Coronary artery (tissue), 2 donors: ENCODE measurements around the gene SOWAHD.
"Not testable (repeated sequence)": the region's sequence is repeated elsewhere in the genome, so short reads cannot be mapped to it uniquely, and the experiment has no call there.

Experiments
- DNase-seq: peaks from one replicate; pipeline ENCODE4 v3.0.0-alpha.2; 2017; ENCODE audit warnings: low spot score
- H3K27ac ChIP-seq, 2 donors: fragments of 200-600 bp; sonication (generic); one replicate each; pipeline ENCODE4 v1.5.1; 2016 to 2019
- H3K4me3 ChIP-seq: fragments of 200-600 bp; sonication (generic); 2 replicates; pipeline ENCODE4 v1.5.1; 2016; ENCODE audit warnings: mild to moderate bottlenecking, moderate library complexity
- CTCF ChIP-seq: fragments of 200-600 bp; sonication (generic); IDR thresholded peaks from one replicate; pipeline ENCODE4 v1.5.1; 2019; ENCODE audit warnings: antibody characterized with exemption

The SOWAHD gene

GRCh38 chrX:119758731-119759247, 401 bp downstream of the SOWAHD start:
- H3K4me3 ChIP-seq: peak overlapping the region; percentile 72
- DNase-seq: no peak
- peak overlapping the region in 1 of 2 donors; percentile 40 for H3K27ac ChIP-seq
- no peak for TF ChIP-seq CTCF

DNA sequence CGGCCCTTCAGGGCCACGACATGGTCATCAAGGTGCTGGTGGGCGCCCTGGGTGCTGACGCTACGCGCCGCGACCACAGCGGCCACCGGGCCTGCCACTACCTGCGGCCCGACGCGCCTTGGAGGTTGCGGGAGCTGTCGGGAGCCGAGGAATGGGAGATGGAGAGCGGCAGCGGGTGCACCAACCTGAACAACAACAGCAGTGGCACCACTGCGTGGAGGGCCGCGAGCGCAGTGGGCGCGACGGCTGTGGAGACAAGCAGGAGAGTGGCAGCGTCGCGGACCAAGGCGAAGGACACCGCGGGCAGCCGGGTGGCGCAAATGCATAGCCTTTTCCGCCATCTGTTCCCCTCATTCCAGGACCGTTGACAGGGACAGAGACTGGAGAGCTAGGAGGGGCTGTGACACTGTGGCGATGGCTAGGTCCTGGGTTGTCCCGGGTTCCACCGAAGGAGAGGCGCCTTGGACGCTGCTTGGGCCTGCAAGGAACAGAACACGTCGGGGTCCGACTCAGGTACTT, 919 bp downstream of the SOWAHD start:
- Histone ChIP-seq H3K4me3 (peak overlapping the region; percentile 72), H3K27ac (no peak overlapping the region)
- TF ChIP-seq CTCF: no peak
- DNase-seq: no peak

DNA sequence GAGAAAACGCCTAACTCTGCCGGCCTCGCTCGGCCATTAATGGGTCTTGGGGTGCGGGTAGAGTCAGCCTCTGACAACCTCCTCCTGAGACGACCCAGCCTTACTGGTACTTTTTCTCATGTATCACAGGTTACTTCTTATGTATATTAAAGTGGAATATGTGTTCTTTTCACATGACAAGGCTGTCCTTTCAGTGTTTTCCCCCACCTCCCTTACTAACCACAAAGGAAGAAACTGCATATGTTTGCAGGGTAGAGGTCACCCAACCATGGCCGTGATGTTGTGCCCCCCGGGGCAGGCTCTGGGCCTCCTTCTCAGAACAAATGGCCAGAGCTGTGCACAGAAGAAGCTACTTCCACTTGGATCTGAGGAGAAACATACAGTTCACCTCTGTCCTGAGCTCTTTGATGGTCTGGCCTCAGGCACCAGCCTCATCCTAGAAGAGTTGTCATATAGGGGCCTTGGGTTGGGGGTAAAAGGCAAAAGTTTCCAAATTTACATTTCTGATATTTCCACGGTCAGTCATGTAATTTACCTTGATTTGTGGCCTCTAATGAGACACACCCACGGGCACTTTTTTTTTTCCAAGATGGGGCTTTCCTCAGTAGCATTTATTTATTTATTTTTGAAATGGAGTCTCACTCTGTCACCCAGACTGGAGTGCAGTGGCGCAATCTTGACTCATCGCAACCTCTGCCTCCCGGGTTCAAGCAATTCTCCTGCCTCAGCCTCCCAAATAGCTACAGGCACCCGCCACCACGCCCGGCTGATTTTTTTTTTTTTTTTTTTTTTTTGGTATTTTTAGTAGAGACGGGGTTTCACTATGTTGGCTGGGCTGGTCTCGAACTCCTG, 1.9 kb downstream of the SOWAHD start:
- Histone ChIP-seq H3K27ac (no peak overlapping the region), H3K4me3 (no peak overlapping the region)
- no peak for DNase-seq

GRCh38 chrX:119762718-119763117, 4.3 kb downstream of the SOWAHD start:
- Histone ChIP-seq H3K27ac (no peak overlapping the region), H3K4me3 (no peak overlapping the region)
- TF ChIP-seq CTCF: no peak
- DNase-seq: no peak

More for the DNA sequence above, 1.9 kb downstream of the SOWAHD start:
- no peak for TF ChIP-seq CTCF

DNA sequence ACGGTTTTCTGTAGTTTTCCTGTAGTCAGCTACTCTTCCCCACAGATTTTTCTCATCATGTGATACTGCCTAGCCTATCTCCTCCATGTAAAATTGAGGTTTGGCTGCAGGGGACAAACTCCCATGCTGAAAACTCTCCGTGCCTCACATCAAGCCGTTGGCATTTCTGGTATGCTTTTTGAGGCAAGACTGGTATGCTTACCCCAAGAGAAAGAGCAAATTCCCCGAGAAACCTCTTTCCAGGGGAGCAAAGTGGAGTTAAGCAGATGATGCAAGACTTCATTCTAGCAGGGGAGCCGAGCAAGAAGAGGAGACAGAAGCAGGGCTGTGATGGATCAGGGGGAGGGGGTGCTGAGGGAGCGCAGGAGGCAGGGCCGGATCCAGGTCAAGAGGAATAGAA, 4.8 kb downstream of the SOWAHD start:
- no peak overlapping the region for H3K4me3 ChIP-seq
- no peak for TF ChIP-seq CTCF
- H3K27ac ChIP-seq: no peak overlapping the region
- DNase-seq: no peak

DNA sequence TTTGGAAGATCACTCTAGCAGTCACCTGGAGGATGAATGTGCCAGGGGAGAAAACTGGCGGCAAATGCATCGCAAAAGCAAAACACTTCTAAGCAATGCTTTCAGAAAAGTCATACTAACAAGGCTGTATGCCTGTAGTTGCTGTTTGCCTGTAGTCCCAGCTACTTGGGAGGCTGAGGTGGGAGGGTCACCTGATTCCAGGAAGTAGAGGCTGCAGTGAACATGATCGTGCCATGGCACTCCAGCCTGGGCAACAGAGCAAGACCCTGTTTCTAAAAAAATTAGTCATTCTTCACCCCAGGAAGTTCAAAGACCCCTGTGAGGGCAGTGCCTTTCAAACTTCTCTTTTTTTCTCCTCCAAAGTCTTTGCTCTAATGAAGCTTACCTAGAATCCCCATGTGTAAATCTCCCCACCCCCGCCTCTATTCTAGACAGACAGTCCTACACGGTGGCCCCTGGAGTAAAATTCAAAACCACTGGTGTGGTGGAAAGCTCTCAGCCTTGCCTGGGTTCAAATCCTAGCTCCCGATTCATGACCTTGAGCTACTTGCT, 5.5 kb downstream of the SOWAHD start:
- Histone ChIP-seq H3K4me3 (no peak overlapping the region), H3K27ac (no peak overlapping the region)
- TF ChIP-seq CTCF: no peak
- DNase-seq: no peak

DNA sequence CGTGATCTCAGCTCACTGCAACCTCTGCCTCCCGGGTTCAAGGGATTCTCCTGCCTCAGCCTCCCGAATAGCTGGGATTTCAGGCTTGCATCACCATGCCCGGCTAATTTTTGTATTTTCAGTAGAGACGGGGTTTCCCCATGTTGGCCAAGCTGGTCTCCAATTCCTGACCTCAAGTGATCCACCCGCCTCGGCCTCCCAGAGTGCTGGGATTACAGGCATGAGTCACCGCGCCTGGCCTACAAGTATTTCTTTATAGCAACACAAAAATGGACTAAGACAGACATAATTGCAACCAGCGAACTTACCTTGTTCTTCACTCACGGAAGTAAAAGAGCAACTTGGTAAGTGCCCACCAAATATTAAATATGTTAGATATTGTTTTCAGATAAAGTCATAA, 10.0 kb downstream of the SOWAHD start:
- H3K27ac ChIP-seq, H3K4me3 ChIP-seq, DNase-seq: not testable (repeated sequence)

DNA sequence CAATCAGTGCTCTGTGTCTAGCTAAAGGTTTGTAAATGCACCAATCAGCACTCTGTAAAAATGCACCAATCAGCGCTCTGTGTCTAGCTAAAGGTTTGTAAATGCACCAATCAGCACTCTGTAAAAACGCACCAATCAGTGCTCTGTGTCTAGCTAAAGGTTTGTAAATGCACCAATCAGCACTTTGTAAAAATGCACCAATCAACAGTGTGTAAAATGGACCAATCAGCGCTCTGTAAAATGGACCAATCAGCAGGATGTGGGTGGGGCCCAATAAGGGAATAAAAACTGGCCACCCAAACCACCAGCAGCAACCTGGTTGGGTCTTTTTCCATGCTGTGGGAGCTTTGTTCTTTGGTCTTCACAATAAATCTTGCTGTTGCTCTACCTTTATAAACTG, 11.0 kb downstream of the SOWAHD start:
- DNase-seq, H3K4me3 ChIP-seq, H3K27ac ChIP-seq: not testable (repeated sequence)
